Neural progenitor cell (in vitro differentiated cells): Measurements from ENCODE around the gene PAX5. TPM values are rescaled to one million over a fixed set of nuclear protein-coding genes. Genes with fewer than 3 reads are reported as not detected.

Experiments used
- DNase-seq: peaks from one replicate; pipeline ENCODE4 v3.0.0-alpha.2; 2016; ENCODE audit warnings: low spot score
- H2AFZ ChIP-seq: fragments of 200-600 bp; sonication (generic); replicated peaks from 2 replicates; pipeline ENCODE4 v1.6.1; 2016; ENCODE audit warnings: antibody characterized with exemption
- H3F3A ChIP-seq: fragments of 200-600 bp; sonication (generic); 2 replicates; pipeline ENCODE4 v1.6.1; 2016; ENCODE audit warnings: antibody characterized with exemption, low read depth
- H3K27ac ChIP-seq: fragments of 200-600 bp; sonication (generic); 2 replicates; pipeline ENCODE4 v1.5.1; 2016; ENCODE audit warnings: mild to moderate bottlenecking
- H3K27me3 ChIP-seq: fragments of 200-600 bp; sonication (generic); 2 replicates; pipeline ENCODE4 v1.6.1; 2016; ENCODE audit warnings: mild to moderate bottlenecking, moderate library complexity
- H3K36me3 ChIP-seq: fragments of 200-600 bp; sonication (generic); 2 replicates; pipeline ENCODE4 v1.5.1; 2016
- H3K4me1 ChIP-seq: fragments of 200-600 bp; sonication (generic); 2 replicates; pipeline ENCODE4 v1.6.1; 2016; ENCODE audit warnings: mixed run types
- H3K4me2 ChIP-seq: fragments of 200-600 bp; sonication (generic); 2 replicates; pipeline ENCODE4 v1.6.1; 2016
- H3K4me3 ChIP-seq: fragments of 200-600 bp; sonication (generic); 2 replicates; pipeline ENCODE4 v1.5.1; 2016
- H3K79me2 ChIP-seq: fragments of 200-600 bp; sonication (generic); 2 replicates; pipeline ENCODE4 v1.6.1; 2016; ENCODE audit warnings: low read depth
- H3K9ac ChIP-seq: fragments of 200-600 bp; sonication (generic); 2 replicates; pipeline ENCODE4 v1.6.1; 2016
- H3K9me3 ChIP-seq: fragments of 200-600 bp; sonication (generic); 2 replicates; pipeline ENCODE4 v1.5.1; 2016; ENCODE audit warnings: low read depth
- H4K20me1 ChIP-seq: fragments of 200-600 bp; sonication (generic); 2 replicates; pipeline ENCODE4 v1.6.1; 2016; ENCODE audit warnings: low read depth
- H3K27ac Mint-ChIP-seq: 3 replicates; pipeline ENCODE4 v1.8.0; 2021; ENCODE audit warnings: mixed read lengths
- H3K27me3 Mint-ChIP-seq: 2 replicates; pipeline ENCODE4 v1.8.0; 2022; ENCODE audit warnings: low read depth, mild to moderate bottlenecking, inconsistent platforms, moderate library complexity, mixed read lengths; ENCODE audit not compliant: insufficient read depth
- H3K36me3 Mint-ChIP-seq: 3 replicates; pipeline ENCODE4 v1.8.0; 2021; ENCODE audit warnings: mixed read lengths
- H3K4me1 Mint-ChIP-seq: 3 replicates; pipeline ENCODE4 v1.8.0; 2021; ENCODE audit warnings: mixed read lengths
- H3K4me3 Mint-ChIP-seq: 3 replicates; pipeline ENCODE4 v1.8.0; 2021; ENCODE audit warnings: mild to moderate bottlenecking, moderate library complexity, mixed read lengths
- H3K9me3 Mint-ChIP-seq: 3 replicates; pipeline ENCODE4 v1.8.0; 2020; ENCODE audit warnings: mixed read lengths
- EZH2 ChIP-seq: fragments of 200-600 bp; sonication (generic); IDR thresholded peaks from 2 replicates; pipeline ENCODE4 v1.6.1; 2017; ENCODE audit warnings: antibody characterized with exemption, mild to moderate bottlenecking, moderate library complexity
- EZH2phosphoT487 ChIP-seq: fragments of 200-600 bp; sonication (generic); IDR thresholded peaks from 2 replicates; pipeline ENCODE4 v1.6.1; 2017; ENCODE audit warnings: antibody characterized with exemption
- total RNA-seq: library from RNA; depleted of rRNA; stranded (reverse); fragments of >200 nt; gene quantifications from 2 replicates; pipeline ENCODE4 v1.2.3, GENCODE V29; 2015; ENCODE audit warnings: low replicate concordance
- TF ChIP-seq, protein P1 (sequence below): fragments of 200-600 bp; sonication (generic); IDR thresholded peaks from 2 replicates; pipeline ENCODE4 v1.5.1; 2017; ENCODE audit warnings: antibody characterized with exemption, mild to moderate bottlenecking

Gene PAX5
- total RNA-seq, 1 donor from 2014 or later: not detected

DNA sequence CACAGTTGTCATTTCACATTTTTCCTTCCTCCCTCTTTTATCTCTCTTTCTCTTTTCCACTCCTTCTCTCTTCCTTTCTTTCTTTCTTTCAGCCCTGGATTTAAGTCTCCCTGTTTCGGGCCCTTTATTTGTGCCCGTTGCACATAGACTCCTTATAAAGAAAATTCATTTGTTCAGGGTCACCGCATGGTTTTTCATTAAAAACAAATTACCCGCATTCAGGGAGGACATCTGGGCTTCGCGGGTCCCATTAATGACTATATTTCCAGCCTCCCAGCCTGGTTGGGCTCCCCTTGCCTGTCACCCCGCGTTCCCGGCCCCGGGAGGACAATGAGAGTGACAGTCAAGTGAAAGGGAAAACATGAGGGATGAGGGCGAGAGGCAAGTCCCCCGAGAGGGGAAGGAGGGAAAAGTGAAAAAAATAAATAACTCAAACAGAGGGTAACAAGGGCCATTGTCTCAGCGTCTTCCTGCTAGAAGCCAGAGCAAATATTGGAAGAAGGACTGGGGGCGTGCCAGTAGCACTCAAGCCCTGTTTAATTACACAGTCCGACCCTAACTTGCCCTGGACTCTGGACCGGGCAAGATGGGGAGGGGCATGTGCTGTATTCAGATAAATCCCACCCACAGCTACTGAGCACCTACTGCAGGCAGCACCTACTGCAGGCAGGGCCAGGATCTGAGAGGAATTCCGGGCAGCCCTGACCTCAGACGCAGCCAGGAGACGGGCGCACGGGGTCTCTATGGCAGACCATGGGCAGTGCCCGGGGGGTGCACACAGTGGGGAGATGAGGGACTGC lies 166.2 kb downstream of the PAX5 start:
- Histone ChIP-seq H3K9me3 (no peaks in the 10 kb centered on the region), H3K36me3 (no peaks in the 10 kb centered on the region), H3K27me3 (peaks cover 46% of the 10 kb centered on the region), H3K79me2 (no peaks in the 10 kb centered on the region), H3K4me3 (no peak overlapping the region), H3K9ac (no peak overlapping the region), H3K27ac (no peak overlapping the region), H3K4me2 (no peak overlapping the region), H3F3A (no peaks in the 10 kb centered on the region), H4K20me1 (peaks cover under 1% of the 10 kb centered on the region), H2AFZ (no peak overlapping the region), H3K4me1 (peaks cover 10% of the 10 kb centered on the region)
- no peaks in the 10 kb centered on the region for H3K9me3 Mint-ChIP-seq
- peaks cover 7% of the 10 kb centered on the region for H3K27me3 Mint-ChIP-seq
- DNase-seq: no peak
- H3K4me3 Mint-ChIP-seq: no peak overlapping the region
- peaks cover 5% of the 10 kb centered on the region for H3K36me3 Mint-ChIP-seq
- peaks cover 43% of the 10 kb centered on the region for H3K4me1 Mint-ChIP-seq
- TF ChIP-seq EZH2phosphoT487: no peak
- TF ChIP-seq EZH2: no peak
- peak overlapping the region; percentile 32 for H3K27ac Mint-ChIP-seq

DNA sequence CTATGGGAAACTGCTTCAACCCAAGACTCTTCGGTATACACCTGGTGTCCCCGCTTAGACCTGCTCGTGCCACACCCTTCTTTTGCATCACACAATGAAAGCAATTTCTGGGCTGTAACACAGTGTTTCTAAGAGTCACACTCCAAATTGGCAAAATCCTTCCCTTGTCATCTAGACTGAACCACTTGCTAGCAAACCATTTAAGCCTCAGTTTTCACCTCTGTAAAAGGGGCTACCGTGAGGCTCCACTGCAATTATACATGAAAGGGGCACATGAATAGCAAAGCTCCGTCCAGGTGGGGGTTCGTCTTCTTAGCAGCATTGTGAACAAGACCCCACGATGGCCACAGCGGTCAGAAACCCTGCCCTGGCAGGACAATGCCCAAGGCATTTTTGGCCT lies 166.8 kb downstream of the PAX5 start:
- Histone ChIP-seq H3K4me3 (no peak overlapping the region), H3K4me1 (peaks cover 10% of the 10 kb centered on the region), H3K27ac (no peak overlapping the region), H3K36me3 (no peaks in the 10 kb centered on the region), H3K79me2 (no peaks in the 10 kb centered on the region), H4K20me1 (peaks cover 6% of the 10 kb centered on the region), H3F3A (no peaks in the 10 kb centered on the region), H2AFZ (no peak overlapping the region), H3K4me2 (no peak overlapping the region), H3K27me3 (peaks cover 52% of the 10 kb centered on the region), H3K9ac (no peak overlapping the region), H3K9me3 (no peaks in the 10 kb centered on the region)
- Mint-ChIP-seq H3K9me3 (no peaks in the 10 kb centered on the region), H3K4me3 (no peak overlapping the region), H3K27ac (no peak overlapping the region), H3K27me3 (peaks cover 8% of the 10 kb centered on the region), H3K36me3 (peaks cover 5% of the 10 kb centered on the region), H3K4me1 (peaks cover 43% of the 10 kb centered on the region)
- TF ChIP-seq, protein P1, sequence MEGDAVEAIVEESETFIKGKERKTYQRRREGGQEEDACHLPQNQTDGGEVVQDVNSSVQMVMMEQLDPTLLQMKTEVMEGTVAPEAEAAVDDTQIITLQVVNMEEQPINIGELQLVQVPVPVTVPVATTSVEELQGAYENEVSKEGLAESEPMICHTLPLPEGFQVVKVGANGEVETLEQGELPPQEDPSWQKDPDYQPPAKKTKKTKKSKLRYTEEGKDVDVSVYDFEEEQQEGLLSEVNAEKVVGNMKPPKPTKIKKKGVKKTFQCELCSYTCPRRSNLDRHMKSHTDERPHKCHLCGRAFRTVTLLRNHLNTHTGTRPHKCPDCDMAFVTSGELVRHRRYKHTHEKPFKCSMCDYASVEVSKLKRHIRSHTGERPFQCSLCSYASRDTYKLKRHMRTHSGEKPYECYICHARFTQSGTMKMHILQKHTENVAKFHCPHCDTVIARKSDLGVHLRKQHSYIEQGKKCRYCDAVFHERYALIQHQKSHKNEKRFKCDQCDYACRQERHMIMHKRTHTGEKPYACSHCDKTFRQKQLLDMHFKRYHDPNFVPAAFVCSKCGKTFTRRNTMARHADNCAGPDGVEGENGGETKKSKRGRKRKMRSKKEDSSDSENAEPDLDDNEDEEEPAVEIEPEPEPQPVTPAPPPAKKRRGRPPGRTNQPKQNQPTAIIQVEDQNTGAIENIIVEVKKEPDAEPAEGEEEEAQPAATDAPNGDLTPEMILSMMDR: no peak
- no peak for TF ChIP-seq EZH2
- no peak for TF ChIP-seq EZH2phosphoT487
- no peak for DNase-seq

DNA sequence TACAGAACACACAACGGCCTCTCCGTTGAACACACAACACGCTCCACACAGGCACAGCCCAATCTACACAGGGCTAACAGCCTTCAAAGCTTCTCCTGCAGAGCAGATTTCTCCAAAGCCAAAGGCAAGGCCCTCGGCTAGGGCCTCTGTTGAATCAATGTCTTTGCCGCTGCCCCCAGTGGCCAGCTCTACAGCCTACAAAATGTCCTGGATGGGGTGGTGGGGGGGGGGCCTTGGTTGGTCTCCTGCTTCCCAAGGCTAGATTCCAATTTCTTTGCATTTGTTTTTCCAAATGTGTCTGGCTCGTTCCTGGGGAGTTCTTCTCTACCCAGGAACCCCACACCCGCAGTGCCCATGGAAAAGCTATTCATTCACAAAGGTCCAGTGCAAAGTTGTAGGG lies 167.2 kb downstream of the PAX5 start:
- Mint-ChIP-seq H3K4me3 (no peak overlapping the region), H3K9me3 (no peaks in the 10 kb centered on the region), H3K36me3 (peaks cover 5% of the 10 kb centered on the region), H3K27ac (peak overlapping the region; percentile 66), H3K4me1 (peaks cover 41% of the 10 kb centered on the region), H3K27me3 (peaks cover 10% of the 10 kb centered on the region)
- H3K4me2 ChIP-seq: no peak overlapping the region
- no peak for DNase-seq
- H4K20me1 ChIP-seq: peaks cover 6% of the 10 kb centered on the region
- H3K27me3 ChIP-seq: peaks cover 56% of the 10 kb centered on the region
- TF ChIP-seq EZH2: no peak
- no peak for TF ChIP-seq EZH2phosphoT487
- TF ChIP-seq, protein P1: peak; percentile 30
- H3K27ac ChIP-seq: no peak overlapping the region
- H3K9ac ChIP-seq: no peak overlapping the region
- no peak overlapping the region for H3K4me3 ChIP-seq
- H2AFZ ChIP-seq: no peak overlapping the region
- no peaks in the 10 kb centered on the region for H3K9me3 ChIP-seq
- H3K4me1 ChIP-seq: peaks cover 10% of the 10 kb centered on the region
- no peaks in the 10 kb centered on the region for H3F3A ChIP-seq
- no peaks in the 10 kb centered on the region for H3K36me3 ChIP-seq
- H3K79me2 ChIP-seq: no peaks in the 10 kb centered on the region
